K562 (cell line): ENCODE results near the gene MBNL1. TPM values are rescaled to one million over a fixed set of nuclear protein-coding genes. Genes with fewer than 3 reads are reported as not detected.

Experiments
- REST ChIP-seq, 2 experiments: fragments of 450-650 bp; formaldehyde crosslinking in 1 of 2; IDR thresholded peaks; 2 replicates each; pipeline versions ENCODE4 v1.4.0 to v1.6.1; 2014 to 2020; ENCODE audit warnings: mild to moderate bottlenecking in 2 of 2, borderline replicate concordance in 1 of 2, low read depth in 1 of 2
- USF2 ChIP-seq: sonication (generic); formaldehyde crosslinking; IDR thresholded peaks from 2 replicates; pipeline ENCODE4 v1.5.0; 2020; ENCODE audit warnings: missing genetic modification reagents
- ZBED1 ChIP-seq: IDR thresholded peaks from 2 replicates; pipeline ENCODE4 v1.6.1; 2014
- polyA plus RNA-seq, 8 experiments: library from polyadenylated mRNA; depleted of rRNA in 4 of 8; stranded (reverse) in 5 of 8; unstranded in 3 of 8; fragments of >200 nt; fragmentation: Nextera tagmentation in 2 of 8; fragmentation: Illumina TruSeq in 1 of 8; extraction: Ambion mirVana in 2 of 8; extraction: Trizol in 1 of 8; gene quantifications; 2 replicates each; pipeline versions ENCODE4 v1.2.1 to v1.2.3, GENCODE V29; 2011 to 2014; ENCODE audit warnings: inconsistent platforms in 1 of 8, missing spikeins in 1 of 8
- total RNA-seq, 7 experiments: library from RNA; depleted of rRNA in 6 of 7; stranded (reverse); fragments of >200 nt in 6 of 7; fragmentation: Illumina TruSeq in 2 of 7; extraction: Trizol in 2 of 7; gene quantifications; 2 replicates each; pipeline versions ENCODE4 v1.2.1 to v1.2.3, GENCODE V29; 2011 to 2021; ENCODE audit warnings: low replicate concordance in 1 of 7

Gene MBNL1
- total and polyA plus RNA-seq, 9 of the 15 experiments (the other 6 are each of a cell fraction or from before 2014, with no cell fraction given): 70.3 to 243 (median 220) TPM

GRCh38 chr3:152225201-152225600 lies 43.5 kb upstream of the MBNL1 start (continued):
- no peak for TF ChIP-seq REST (IDR thresholded peaks at IDR 0.05; ENCODE audit: borderline replicate concordance)
- TF ChIP-seq REST (CRISPR knock-in tag; IDR thresholded peaks at IDR 0.05; ENCODE audit: low read depth): no peak
- TF ChIP-seq ZBED1: no peak
- TF ChIP-seq USF2 (CRISPR knock-in tag): no peak
